GM10847 (cell line): ENCODE data around the gene EPHA2.

Experiments used
- POLR2A ChIP-seq: IDR thresholded peaks from 2 replicates; pipeline ENCODE4 v1.6.1; 2011; ENCODE audit not compliant: insufficient read length; ENCODE audit errors: extremely low read depth

The EPHA2 gene

DNA sequence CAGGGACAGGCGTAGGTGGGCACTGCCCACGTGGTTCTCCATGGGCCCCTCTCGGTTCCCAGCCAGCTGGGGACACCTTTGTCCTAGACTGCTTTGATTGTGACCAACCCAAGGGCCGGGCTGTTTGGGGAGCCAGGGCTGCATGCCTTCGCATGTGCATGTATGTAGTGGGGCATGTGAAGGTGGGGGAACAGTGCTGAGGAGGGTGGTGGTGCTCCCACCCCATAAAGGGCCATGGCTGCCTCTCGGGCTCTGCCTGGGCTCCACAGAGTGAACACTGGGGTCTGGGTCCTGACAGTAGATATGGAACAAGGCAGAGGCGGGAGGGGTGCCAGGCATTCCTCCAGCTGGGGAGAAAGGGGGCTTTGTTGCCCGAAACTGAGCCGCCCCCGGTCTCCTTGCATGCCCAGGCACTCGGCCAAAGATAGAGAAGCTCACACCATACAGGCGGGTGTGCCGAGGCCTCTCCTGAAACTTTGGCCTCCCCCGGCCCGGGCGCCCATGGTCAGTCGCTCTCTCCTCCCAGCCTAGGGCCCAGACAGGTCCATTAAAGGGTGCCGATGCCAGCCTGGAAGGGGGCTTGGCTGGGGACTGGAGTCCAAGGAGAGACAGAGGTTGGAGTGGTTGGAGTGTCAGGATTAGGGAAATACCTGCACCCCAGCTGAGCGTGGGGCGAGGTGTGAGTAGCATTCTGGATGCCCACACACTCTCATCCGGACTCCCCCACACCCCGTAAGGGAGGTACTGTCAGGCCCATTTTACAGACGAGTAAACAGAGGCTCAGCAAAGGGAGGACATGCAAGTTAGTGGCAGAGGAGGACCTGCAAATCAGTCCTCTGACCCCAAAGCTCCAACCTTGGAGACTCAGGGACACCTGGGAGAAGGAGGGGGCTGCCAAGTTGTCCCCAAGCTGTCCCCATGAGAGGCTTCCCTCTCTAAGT, 41.1 kb downstream of the EPHA2 start:
- TF ChIP-seq POLR2A: no peak

DNA sequence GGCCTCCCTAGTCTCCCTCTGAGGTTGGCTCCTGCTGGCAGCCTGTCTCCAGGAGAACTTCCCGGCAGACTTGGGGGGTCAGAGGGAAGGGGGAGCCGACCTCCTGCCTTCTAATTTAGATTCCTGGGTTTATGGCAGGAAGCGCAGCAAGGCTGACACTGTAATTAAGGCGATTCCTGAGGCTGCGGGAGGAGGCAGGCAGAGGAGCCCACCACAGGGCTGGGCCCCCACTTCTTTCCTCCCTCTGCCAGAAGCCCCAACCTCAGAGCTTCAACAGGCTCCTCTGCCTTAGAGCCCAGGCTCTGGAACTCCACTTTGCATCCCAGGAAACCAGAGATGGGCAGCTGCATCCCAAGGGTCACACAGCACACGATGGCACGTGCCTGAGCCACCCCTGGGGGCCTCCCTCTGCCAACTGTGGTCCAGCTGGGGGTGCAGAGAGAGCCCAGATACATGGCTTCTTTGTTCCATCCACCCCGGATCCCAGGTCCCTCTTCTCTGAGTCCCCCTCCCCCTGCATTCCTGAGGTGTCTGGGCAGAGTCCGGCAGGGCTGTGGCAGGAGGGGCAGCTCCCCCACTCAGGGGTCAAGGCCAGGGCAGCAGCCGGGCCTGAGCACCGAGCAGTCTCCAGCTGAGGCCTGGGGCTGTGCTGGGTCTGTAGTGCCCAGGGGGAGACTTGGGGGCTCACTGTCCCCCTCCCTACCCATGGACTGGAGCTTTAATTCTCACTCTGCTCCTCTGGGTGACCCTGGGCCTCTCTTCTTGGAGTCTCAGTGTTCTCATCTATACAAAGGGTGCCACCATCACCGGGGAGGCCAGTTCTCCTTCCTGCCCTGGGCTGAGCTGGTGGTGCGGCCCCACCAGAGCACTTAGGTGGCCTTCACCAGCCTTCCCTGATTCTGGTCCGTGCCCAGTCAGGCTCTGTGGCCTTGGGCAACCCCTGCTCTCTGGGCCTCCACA, 43.0 kb downstream of the EPHA2 start:
- no peak for TF ChIP-seq POLR2A

DNA sequence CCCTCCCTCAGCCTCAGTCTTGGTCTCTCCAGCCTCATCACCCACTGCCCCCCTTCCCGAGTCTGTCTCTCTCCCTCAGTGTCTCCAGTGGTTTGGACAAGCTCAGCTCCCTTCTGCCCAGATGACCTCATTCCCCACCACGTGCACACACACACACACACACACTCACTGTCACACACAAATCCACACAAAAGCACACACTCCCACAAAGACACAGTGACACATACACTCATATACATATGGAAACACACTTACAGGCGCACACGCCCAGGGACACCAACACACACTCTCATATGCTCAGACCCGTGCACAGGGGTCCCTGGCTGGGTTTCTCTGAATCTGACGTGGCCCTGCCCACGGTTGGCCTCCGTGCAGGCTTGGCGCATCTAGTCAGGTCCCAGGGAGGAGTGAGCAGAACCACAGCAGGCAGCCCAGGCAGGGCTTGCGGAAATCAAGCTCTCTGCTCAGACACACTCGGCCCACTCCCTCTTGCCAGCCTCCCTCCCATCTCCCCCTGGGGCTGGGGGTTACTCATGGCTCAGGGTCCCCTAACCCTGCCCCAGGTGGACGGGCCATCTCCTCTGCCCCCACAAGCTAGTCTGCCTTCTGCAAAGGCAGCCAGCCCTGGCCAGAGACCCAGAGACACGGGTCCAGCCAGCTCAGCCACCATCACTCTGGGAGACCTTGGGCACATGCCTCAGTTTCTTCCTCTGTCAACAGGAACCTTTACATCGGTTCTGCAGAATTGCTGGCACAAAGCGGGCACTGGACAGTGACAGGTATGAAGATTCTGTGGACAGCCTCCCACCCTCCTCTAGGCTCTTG, 43.9 kb downstream of the EPHA2 start:
- no peak for TF ChIP-seq POLR2A

DNA sequence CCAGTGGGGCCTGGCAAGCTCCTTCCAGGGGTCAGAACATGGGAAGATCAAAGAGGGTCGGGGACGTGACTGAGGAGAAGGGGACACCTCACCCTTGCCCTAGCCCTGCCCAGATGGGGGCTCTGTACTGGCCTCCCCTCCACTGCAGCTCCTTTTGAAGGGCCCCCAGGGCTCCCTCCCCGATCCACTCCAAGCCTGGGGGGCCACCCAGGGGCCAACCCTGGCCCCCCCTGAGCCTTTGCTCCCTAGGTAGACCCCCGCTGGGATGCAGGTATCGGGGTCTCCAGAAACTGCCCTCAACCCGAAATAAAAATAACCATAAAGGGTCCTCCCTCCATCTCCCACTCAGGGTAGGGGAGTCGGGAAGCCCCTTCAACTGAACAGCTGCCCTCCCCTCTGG, 45.0 kb downstream of the EPHA2 start:
- TF ChIP-seq POLR2A: no peak

DNA sequence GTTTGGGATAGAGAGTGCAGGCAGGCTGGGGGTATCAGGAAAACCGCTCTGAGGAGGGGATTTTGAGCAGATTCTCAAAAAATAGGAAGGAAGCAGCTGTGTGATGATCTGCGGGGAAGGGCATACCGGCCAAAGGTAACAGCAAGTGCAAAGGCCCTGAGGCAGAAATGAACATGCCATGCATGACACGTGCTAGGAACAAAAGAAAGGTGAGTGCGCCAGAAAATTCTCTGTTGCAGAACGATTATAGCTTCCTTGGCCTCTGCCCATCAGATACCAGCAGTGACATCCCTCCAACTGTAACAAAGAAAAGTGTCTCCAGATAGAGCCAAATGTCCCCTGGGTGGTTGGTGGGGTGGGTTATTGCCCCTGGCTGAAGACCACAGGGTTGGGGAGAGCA, 45.4 kb downstream of the EPHA2 start:
- TF ChIP-seq POLR2A: no peak

DNA sequence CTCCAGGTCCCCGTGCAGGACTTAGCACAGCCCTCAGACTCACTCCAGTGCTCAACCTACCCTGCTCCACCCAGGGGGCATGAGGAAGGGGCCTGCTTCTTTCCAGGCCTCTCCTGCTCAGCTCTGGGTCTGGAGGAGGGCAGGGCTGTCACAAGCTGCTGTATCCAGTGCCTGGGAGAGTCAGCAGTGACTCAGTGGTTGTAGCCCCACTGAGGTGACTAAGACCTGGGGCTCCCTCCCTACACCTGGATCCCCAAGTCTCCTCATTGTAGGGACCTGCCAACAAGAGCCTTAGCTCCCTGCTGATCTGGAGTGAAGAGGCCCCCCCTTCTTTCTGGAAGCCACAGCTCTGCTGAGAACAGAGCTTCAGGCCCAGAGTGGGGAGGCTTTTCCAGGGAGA, 46.3 kb downstream of the EPHA2 start:
- TF ChIP-seq POLR2A: no peak

DNA sequence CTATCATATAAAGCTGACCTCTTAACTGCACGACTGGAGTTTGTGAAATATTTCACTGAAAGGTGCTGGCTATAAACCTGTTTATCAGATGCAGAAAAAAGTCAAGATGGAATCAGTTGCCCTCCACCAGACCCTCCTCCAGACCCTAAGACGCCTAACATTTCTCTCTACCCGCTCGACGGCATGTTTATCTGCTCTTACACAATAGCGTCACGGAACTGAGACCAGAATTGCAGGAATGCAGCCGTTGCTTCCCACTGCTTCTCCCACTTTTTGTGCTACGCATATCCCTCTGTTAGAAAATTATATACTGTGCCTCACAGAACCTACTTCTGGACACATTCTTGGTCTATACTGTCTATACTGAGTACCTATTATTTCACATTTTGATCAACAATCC, 54.2 kb downstream of the EPHA2 start:
- no peak for TF ChIP-seq POLR2A

DNA sequence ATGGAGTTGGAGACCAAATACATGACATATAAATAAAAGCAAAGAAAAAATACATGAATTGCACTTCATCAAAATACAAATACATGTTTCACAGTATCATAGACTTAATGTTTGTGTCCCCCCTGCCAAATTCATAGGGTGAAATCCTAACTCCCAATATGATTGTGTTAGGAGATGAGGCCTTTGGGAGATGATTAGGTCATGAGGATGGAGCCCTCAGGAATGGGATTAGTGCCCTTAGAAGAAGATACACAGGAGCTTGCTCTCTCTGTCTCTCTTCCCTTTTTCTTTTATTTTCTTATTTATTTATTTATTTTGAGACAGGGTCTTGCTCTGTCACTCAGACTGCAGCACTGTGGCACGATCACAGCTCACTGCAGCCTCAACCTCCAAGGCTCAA, 56.5 kb downstream of the EPHA2 start:
- no peak for TF ChIP-seq POLR2A

DNA sequence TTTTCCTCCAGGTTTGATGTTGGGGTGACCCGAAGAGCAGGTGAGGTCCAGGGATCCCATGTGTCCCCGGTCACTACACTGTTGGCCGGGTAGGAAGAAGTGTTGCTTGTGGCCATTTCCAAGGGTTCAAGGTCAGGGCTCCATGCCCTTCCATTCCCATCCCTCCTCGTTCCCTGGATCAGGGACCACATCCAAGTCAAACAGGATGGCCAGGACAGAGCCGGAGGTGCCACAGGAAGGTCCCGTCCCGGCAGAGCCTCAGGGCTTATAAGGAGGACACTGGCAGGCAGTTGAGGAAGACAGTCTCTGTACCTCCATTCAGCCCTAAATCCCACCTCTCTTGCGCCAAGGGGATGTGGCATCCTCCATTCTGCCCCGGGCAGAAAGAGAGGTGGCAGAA, 60.4 kb downstream of the EPHA2 start:
- TF ChIP-seq POLR2A: no peak

DNA sequence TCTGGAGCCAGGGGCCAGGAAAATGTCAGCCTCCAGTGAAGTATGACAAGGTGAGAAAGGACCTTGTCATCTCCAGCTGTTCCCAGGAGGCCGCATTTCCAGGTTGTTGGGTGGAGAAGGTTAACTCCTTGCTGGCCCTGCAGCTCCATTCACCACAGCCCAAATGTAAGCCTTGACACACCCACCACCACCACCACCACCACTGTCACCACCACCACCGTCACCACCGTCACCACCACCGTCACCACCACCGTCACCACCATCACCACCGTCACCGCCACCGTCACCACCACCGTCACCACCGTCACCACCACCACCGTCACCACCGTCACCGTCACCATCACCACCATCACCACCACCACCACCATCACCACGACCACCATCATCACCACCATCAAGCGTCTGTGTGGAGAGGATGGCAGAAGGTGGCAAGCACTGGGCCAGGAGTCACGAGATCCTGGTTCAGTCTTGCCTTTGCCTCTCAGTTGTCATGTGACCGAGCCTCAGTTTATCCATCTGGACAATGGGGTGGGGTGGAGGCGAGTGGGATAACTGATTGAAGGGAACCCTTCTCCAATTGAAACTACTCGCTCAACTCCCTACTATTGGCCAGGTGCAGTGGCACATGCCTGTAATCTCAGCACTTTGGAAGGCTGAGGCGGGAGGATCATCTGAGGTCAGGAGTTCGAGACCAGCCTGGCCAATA, 61.3 kb downstream of the EPHA2 start:
- TF ChIP-seq POLR2A: no peak

DNA sequence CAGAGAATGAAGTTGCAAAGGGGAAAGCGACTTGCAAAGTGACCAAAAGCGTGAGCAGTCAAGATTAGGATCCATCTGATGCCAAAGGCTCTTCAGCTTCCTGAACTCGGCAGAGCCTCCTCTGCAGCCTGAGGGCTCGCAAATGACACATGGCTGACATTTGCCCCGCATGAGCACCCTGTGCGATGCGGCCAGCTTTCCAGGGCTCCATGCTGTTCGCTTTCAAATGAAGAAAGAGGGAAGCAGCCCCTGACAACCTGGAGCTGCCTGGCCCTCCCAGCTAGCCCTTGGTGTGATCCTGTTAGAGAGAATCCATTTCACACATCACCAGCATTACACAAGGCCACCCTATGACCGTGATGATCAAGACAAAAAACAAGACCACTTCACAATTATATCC, 62.3 kb downstream of the EPHA2 start:
- no peak for TF ChIP-seq POLR2A

DNA sequence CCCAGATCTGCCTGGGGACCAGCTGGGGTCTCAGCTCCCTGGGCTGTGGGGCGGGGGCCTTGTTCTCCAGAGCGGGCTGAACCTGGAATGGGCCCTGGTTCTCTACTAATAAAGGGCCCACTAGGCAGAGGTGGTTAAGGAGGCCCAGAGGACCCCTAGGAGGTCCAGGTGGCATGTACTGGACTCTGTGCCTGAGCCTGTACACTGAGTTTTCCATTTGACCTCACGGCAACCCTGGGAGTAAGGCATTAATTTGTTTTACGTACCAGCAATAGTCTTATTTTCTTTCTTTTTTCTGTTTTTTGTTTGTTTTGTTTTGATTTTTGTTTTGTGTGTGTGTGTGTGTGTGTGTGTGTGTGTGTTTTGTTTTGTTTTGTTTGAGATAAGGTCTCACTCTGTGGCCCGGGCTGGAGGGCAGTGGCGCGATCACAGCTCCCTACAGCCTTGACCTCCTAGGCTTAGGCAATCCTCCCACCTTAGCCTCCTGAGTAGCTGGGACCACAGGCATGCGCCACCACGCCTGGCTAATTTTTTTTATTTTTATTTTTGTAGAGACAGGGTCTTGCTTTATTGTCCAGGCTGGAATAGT, 62.9 kb downstream of the EPHA2 start:
- TF ChIP-seq POLR2A: no peak

DNA sequence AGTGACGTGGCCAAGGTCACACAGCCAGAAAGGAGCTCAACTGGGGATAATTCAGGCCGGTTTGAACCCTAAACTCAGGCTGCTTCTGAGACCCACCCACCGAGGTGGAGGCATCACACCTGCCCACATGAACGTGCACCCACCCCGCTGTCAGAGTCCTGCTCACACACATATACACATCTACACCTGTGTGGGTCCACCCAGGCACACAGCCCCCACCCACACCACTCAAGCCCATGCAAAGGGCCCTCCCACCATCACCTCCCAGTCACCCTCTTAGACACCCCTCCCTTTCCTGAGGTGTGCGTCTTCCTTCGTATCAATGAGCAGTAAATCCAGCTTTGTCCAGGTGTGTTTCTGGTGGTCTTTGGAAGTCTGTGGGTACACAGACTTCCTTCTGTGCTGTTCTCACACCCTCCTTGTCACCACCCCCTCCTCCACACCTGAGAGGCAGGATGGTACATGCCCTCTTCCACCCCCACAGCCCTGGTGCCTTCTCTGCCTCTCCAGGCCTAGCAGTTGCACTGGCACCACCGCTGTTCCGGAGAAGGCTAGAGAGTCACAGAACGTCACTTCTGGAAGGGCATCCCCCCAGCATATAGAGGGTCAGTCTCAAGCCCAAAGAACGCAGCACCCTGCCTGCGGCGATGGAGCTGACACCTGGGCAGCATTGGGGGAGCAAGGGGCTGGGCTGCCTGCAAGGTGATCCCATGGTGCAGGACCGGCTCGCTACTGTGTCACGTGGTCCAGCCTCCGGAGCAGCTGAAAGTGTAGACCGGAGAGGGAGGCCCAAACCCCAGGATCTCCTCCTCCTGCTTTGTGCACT, 63.6 kb downstream of the EPHA2 start:
- no peak for TF ChIP-seq POLR2A
